HG03460 (cell line): ENCODE results near the gene DPY19L1.
"Not testable (repeated sequence)": the region's sequence is repeated elsewhere in the genome, so short reads cannot be mapped to it uniquely, and the experiment has no call there.

Source experiments
- ATAC-seq: cut with Tn5 transposase; IDR thresholded peaks from one replicate; pipeline ENCODE4 v1.9.1; 2021; ENCODE audit not compliant: unreplicated experiment

DPY19L1 gene

DNA sequence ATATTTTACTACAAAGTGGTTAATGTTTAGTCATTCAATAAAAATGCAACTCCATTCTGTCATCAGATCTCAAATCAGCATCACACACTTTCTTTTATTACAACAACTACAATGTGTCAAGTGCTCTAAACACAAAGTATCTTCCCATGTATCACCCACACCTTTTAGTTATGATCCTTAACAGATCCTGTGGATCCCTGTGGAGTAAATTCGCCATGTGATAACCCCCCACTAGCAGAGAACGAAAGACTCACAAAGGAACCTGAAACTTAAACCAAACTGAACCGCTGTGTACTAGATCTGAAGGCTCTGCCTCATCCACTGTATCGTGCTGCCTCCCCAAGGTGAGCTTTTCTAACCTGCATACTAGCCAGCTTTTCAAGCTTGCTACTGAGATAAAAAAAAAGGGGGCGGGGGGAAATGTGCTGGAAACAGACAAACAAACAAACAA, 1.7 kb downstream of the DPY19L1 start:
- ATAC-seq: peak; percentile 19

GRCh38 chr7:35032166-35032565, 5.1 kb downstream of the DPY19L1 start:
- ATAC-seq: no peak

DNA sequence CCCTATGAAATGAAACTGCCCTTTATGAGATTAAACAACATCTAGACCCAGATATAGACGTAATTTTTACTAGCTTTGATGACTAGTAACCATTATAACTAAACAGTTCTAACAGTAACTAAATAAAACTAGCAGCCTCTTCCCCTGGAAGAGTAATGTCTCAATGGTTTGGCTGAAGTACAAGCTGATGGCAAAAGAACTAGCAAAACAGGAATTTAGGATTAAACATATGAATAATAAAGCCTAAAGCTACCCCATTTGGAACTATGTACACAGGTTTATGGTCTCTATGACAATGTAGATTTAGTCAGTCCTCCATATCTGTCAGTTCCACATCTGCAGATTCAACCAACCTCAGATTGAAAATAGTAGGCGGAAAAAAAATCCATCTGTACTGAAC, 6.4 kb downstream of the DPY19L1 start:
- no peak for ATAC-seq

DNA sequence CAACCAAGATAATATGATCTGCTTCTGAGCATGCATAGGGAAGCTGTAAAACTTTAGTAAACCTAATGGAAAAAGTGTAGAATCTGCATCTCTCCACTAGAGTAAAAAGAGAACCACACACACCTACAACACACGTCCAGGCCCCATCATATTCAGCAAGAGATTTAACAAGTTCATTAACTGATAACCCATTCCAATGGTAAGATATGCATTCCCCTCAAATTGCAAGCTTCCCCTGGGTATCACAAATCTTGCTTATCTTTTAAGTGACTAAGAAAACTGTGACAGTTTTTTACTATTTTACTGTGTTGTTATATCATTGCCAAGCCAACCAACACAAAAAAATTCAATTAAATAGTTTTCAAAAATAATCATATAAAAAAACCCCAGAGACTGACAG, 8.0 kb downstream of the DPY19L1 start:
- ATAC-seq: no peak

GRCh38 chr7:35026150-35026549, 11.1 kb downstream of the DPY19L1 start:
- ATAC-seq: no peak

- no peak for ATAC-seq
Measured at GRCh38 chr7:35025369-35025870, 11.9 kb downstream of the DPY19L1 start.

GRCh38 chr7:35024298-35024697, 13.0 kb downstream of the DPY19L1 start:
- peak; percentile 55 for ATAC-seq

GRCh38 chr7:35022725-35023124, 14.6 kb downstream of the DPY19L1 start:
- ATAC-seq: no peak

GRCh38 chr7:35021445-35021844, 15.8 kb downstream of the DPY19L1 start:
- no peak for ATAC-seq

GRCh38 chr7:35019801-35020200, 17.5 kb downstream of the DPY19L1 start:
- no peak for ATAC-seq

- ATAC-seq: no peak
Measured at GRCh38 chr7:35019179-35019729, 18.0 kb downstream of the DPY19L1 start.

DNA sequence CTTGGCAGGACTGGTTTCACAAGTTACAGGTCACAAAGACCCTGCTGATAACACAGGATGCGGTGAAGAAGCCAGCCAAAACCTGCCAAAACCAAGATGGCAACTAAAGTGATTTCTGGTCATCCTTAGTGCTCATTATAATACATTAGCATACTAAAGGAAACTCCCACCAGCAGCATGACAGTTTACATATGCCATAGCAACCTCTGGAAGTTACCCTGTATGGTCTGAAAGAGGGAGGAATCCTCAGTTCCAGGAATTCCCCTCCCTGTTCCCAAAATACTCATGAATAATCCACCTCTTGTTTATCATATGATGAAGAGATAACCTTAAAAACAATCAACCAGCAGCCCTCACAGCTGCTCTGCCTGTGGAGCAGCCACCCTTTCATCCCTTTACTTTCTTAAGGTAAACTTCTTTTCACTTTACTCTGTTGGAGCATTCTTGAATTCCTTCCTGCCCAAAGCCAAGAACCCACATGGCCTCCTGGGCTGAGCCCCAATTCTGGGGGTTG, 21.9 kb downstream of the DPY19L1 start:
- ATAC-seq: no peak

DNA sequence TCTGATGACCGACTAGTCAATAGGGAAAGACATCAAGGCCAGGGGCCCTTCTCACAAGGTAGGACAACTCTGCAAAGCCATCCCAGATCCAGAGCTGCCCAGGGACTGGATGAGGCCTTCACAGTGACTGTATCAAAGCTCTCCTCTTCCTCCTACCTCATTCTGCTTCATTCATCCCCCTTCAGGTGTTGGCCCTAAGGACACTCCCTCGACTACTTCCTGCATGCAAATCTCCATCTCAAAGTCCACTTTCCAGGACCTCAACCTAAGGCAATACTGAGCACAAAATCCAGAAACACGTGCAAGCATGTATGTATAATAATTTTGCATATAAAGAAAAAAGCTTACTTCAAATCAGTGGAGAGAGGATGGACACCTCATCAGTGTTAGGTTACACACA, 25.1 kb downstream of the DPY19L1 start:
- ATAC-seq: no peak

DNA sequence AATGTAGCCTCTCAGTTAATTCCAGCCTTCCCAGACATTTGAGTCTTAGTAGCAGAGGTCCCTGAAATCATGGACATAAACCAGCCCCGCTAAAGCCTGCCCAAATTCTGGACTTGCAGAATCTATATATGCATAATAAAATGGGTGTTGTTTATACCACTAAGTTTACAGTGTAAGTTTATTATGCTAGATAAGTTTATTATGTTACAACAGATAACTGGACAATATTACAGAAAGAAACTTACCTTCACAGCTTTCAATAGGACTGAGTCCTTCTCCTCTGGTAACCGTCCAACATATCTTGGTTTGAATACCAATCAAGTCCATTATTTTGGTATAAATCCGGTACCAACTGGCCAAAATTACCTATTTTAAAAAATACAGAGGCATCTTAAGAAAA, 26.2 kb downstream of the DPY19L1 start:
- ATAC-seq: no peak

- ATAC-seq: no peak
Measured at GRCh38 chr7:35007768-35008167, 29.5 kb downstream of the DPY19L1 start.

DNA sequence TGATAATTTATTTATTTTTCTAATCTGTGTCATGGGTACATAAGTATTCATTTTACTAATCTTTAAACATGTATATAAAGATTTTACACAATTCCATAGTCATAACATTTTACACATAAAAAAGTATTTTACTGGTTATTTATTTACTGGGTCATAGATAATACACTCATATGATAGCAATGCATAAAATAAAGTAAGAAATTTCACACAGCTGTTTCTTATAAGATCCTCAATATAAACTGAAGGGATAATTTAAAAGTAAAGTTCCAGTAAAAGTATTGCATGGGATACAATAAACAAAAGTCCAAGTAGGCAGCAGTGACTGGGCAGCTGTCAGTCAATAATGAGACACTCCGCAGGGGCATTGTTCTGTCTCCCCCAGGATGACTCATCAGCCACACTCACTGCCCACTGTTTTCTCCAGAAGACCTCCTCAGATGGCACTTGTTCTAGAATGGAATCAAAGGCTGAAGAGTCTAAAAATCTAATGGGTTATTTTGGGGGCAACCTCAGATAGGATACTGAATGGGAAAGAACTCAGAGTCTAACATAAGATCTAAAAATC, 32.7 kb downstream of the DPY19L1 start:
- no peak for ATAC-seq

DNA sequence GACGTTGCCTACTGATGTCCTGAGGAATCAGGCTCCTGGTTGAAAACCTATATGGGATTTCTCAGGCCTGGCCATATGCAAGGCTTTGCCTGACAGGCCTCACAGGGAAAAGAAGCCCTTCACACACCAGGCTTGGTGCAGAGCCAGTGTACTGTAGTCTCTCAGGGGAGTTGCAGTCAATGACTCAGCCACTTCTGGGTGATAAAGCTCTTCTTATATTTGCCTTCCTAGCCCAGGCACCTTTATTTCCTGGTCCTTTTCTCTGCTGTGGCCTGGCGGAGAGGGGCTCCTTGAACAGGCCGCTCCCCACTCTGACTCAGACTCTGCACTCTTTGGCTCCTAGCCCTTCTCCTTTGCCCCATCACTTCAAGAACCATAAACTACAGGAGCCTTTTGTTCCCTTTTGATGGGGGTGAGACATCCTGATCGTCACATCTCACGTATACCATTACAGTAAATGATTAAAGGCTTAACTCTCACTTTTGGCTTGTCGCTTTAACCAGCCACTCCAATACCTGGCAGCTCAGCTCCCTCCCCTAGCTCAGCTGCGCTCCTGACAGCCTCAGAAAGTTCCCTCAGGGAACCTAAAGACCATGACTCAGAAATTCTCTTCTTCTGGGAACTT, 33.5 kb downstream of the DPY19L1 start:
- ATAC-seq: peak; percentile 84

- not testable (repeated sequence) for ATAC-seq
Measured at GRCh38 chr7:35003177-35003650, 34.1 kb downstream of the DPY19L1 start.

DNA sequence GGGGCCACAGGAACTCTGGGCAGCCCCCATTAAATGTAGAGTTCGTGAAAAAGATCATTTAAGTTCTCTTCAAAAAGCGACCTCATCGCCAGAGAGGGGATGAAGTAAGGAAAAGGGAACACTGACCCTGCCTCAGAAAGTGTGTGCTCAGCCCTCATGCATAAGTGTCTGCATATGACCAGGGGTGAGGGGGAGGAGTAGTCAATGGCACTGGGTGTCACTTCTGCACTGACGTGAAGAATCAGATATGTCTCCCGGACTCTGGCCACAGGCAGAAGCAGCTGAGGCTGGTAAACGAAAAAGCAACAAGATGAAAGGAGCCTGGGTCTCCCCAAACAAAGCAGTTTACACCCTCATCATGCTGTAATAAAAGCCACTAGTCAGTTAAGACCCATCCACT, 39.0 kb downstream of the DPY19L1 start:
- not testable (repeated sequence) for ATAC-seq

DNA sequence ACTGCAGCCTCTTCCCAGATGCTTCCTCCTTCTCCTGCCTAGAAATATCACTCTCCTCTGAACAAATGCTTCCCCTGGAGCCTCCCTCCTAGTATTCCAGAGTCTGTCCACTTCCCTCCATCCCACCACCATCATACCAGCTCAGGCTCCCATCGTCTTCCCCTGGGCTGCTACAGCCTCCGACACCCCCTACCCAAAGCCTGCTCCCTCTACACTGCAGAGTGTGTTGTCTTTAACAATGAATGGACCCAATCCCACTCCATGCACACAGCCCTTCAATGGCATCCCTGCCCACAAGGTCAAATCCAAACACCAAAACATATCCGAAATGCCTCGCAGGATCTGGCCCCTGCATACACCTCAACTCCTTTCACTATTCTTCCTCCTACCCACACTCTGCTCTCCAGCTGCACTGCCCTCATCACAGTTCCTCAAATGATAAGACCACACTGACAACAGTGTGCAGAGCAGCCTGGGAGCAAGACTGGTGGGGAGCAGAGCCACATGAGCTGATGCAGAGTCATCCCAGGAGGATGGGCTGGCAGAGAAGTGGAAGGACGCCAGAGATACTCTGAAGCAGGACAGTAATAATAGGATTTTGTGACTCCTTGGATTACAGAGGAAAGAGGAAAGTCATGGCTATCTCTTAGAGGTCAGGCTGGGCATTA, 40.7 kb downstream of the DPY19L1 start:
- ATAC-seq: not testable (repeated sequence)

DNA sequence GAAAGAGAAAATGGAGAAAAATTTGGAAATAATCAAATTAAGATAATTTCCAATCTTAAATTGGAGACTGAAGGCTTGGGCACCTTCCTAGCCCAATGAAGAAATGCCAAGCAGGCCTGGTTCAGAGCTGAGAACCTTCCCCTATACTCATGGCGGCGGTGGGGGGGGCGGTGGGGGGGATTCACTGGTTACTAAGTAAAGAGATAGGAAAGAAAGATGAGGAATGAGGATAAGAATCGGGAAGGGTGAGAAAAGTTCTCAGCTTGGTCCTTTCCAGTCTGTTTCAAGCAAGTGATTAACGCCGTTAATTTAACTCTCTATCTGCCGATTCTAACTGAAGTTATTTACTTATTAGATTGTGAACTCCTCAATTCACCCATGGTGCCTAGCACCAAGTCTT, 41.5 kb downstream of the DPY19L1 start:
- ATAC-seq: no peak
